Mucosa of descending colon (tissue), 3 donors: ENCODE results near the gene STAM2. TPM values are rescaled to one million over a fixed set of nuclear protein-coding genes. Genes with fewer than 3 reads are reported as not detected.
"Not testable (repeated sequence)": the region's sequence is repeated elsewhere in the genome, so short reads cannot be mapped to it uniquely, and the experiment has no call there.

Source experiments
- ATAC-seq: fragments of 200-7000 bp; cut with Tn5 transposase; one replicate; pipeline ENCODE4 v1.9.1; 2020; ENCODE audit warnings: mild to moderate bottlenecking, moderate library complexity
- DNase-seq, 3 donors: peaks; one replicate each; pipeline ENCODE4 v3.0.0-alpha.2; 2020
- H3K36me3 ChIP-seq: fragments of 200-600 bp; one replicate; pipeline ENCODE4 v1.8.0; 2021; ENCODE audit warnings: low read depth, mild to moderate bottlenecking
- H3K4me1 ChIP-seq: fragments of 200-600 bp; one replicate; pipeline ENCODE4 v1.8.0; 2021; ENCODE audit warnings: low read depth, mild to moderate bottlenecking
- H3K4me3 ChIP-seq: fragments of 200-600 bp; one replicate; pipeline ENCODE4 v1.8.0; 2021; ENCODE audit warnings: mild to moderate bottlenecking
- H3K9me3 ChIP-seq: fragments of 200-600 bp; one replicate; pipeline ENCODE4 v1.8.0; 2021; ENCODE audit warnings: mild to moderate bottlenecking
- intact Hi-C, 2 donors: fragments of 100-400 bp; cut with DNase I in 1 of 2; cut with micrococcal nuclease in 1 of 2; formaldehyde crosslinking; loops; one replicate each; pipeline versions ENCODE4 v1.11.0 to v1.11.1; 2022; cut with DNase I, micrococcal nuclease
- total RNA-seq, 3 donors: library from RNA; stranded (reverse); fragmentation: NEBNext Ultra II Directional in 2 of 3; extraction: Animal tissue kit (Norgen Biotek cat#: 25700) in 2 of 3; gene quantifications; one replicate each; pipeline versions ENCODE4 v1.2.1 to v1.2.4, GENCODE V29; 2021 to 2023
- TF ChIP-seq, protein P1 (sequence below): fragments of 200-600 bp; IDR thresholded peaks from one replicate; pipeline ENCODE4 v1.8.0; 2022; ENCODE audit warnings: antibody characterized with exemption, mild to moderate bottlenecking
- donor health status: DM: no; HTN: no; CAD: no; lungs with moderate emphysema.
- donor health status: DM: no; HTN: no; CAD: no.
- donor health status: DM: no; HTN: yes; CAD: no.

The STAM2 gene
- total RNA-seq, 3 donors from 2014 or later, result 38.8 to 45.8 (median 41.7) TPM

DNA sequence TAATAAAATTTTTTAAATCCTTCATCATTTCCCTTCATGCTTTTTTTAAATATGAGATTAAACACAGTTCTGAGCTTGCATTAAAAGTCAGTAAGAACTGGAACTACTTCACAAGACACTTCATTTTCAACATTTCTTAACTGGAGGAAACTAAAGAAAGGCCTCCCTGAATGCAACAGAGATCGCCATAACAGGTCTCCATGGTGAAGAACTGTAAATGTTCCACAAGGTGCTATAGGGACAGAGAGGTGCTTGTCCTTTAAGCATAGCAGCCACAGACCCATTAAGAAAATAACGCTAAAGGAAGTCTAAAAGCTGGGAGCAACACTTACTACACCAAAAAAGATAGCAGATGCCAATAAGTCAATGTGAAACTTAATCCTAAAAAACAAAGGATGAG is 8.5 kb downstream of the STAM2 start:
- no peak for DNase-seq

DNA sequence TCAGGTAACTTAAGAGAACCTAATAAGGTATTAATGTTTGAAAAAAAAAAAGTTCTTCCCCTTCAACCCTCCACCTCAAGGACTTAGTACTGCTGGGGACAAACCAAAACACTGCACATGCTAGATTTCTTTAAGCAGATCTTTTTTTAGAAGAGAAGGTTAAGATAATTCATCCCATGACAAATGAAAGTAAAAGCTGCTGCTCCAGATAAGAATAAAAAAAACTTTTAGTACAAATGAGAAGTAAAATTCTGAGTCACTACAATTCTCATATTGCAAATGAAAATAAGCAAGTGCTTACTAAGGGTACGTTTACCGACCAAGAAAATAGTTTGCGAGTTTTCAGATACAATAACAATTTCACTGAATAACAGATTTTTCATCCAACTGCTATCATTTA is 8.9 kb downstream of the STAM2 start:
- no peak for ATAC-seq
- DNase-seq, result no peak
- TF ChIP-seq, protein P1, sequence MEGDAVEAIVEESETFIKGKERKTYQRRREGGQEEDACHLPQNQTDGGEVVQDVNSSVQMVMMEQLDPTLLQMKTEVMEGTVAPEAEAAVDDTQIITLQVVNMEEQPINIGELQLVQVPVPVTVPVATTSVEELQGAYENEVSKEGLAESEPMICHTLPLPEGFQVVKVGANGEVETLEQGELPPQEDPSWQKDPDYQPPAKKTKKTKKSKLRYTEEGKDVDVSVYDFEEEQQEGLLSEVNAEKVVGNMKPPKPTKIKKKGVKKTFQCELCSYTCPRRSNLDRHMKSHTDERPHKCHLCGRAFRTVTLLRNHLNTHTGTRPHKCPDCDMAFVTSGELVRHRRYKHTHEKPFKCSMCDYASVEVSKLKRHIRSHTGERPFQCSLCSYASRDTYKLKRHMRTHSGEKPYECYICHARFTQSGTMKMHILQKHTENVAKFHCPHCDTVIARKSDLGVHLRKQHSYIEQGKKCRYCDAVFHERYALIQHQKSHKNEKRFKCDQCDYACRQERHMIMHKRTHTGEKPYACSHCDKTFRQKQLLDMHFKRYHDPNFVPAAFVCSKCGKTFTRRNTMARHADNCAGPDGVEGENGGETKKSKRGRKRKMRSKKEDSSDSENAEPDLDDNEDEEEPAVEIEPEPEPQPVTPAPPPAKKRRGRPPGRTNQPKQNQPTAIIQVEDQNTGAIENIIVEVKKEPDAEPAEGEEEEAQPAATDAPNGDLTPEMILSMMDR, result no peak
- no peaks in the 10 kb centered on the region for H3K9me3 ChIP-seq
- intact Hi-C loops, result no loop called here
- no peak overlapping the region for H3K4me3 ChIP-seq
- H3K4me1 ChIP-seq, result peaks cover 2% of the 10 kb centered on the region
- no peaks in the 10 kb centered on the region for H3K36me3 ChIP-seq

More for the DNA sequence above, 8.5 kb downstream of the STAM2 start:
- Histone ChIP-seq H3K4me1 (peaks cover 4% of the 10 kb centered on the region), H3K4me3 (no peak overlapping the region), H3K36me3 (no peaks in the 10 kb centered on the region), H3K9me3 (no peaks in the 10 kb centered on the region)
- intact Hi-C loops, result no loop called here
- ATAC-seq, result no peak
- TF ChIP-seq, protein P1, result no peak

DNA sequence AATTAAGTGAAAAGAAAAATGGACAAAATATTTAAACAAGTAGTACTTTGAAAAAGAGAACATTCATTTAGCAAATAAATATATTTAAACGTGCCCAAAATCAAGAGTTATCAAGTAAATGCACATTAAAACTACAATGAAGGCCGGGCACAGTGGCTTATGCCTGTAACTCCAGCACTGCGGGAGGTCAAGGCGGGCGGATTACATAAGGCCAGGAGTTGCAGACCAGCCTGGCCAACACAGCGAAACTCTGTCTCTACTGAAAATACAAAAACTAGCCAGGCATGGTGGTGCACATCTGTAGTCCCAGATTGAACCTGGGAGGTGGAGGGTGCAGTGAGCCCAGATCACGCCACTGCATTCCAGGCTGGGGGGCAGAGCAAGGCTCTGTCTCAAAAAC is 9.8 kb downstream of the STAM2 start:
- TF ChIP-seq, protein P1, result no peak
- DNase-seq (no peak), ATAC-seq (no peak)
- Histone ChIP-seq H3K4me3 (no peak overlapping the region), H3K9me3 (no peaks in the 10 kb centered on the region), H3K4me1 (no peaks in the 10 kb centered on the region), H3K36me3 (no peaks in the 10 kb centered on the region)
- intact Hi-C loops, result no loop called here

DNA sequence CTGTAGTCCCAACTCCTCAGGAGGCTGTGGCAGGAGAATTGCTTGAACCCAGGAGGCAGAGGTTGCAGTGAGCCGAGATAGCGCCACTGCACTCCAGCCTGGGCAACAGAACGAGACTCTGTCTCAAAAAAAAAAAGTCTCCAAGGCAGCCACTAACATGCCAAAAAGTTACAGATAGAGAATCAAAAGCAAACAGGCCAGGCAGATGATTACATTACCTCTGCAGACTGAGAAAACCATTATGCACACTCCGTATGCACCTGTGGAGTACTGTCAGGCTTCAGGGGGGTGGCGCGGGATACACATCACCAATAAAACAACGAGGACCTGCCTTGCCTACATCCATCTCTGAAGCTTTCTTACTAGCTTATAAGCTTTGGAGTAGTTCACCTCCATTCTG is 10.3 kb downstream of the STAM2 start:
- no peak for DNase-seq
- no peak overlapping the region for H3K4me3 ChIP-seq
- TF ChIP-seq, protein P1, result no peak
- intact Hi-C loops, result no loop called here
- ATAC-seq, result no peak
- H3K9me3 ChIP-seq, result no peaks in the 10 kb centered on the region
- H3K4me1 ChIP-seq, result no peaks in the 10 kb centered on the region
- H3K36me3 ChIP-seq, result no peaks in the 10 kb centered on the region

DNA sequence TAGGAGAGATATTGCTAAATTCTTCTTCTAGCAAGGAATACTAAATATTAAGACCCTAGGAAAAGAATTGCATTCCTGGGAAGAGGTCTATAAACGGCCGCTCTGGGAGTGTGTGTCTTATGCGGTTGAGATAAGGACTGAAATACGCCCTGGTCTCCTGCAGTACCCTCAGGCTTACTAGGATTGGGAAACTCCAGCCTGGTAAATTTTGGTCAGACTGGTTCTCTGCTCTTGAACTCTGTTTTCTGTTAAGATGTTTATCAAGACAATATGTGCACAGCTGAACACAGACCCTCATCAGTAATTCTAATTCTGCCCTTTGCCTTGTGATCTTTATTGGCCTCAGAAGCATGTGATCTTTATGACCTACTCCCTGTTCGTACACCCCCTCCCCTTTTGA is 11.9 kb downstream of the STAM2 start:
- H3K36me3 ChIP-seq, ATAC-seq, H3K9me3 ChIP-seq, H3K4me3 ChIP-seq, DNase-seq, H3K4me1 ChIP-seq, intact Hi-C loops: not testable (repeated sequence)

DNA sequence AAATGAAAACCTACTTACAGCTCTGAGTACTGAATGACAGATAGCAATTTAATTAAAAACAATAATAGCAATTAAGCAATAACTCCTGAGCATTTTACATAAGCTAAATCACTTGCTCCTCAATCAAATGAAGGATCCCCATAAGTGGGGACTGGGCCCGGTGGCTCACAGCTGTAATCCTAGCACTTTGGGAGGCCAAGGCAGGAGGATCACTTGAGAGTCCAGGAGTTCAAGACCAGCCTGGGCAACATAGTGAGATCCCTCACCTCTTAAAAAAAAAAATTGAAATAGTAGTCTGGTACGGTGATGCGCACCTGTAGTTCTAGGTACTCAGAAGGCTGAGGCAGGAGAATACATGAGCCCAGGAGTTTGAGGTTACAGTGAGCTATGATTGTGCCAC is 13.4 kb downstream of the STAM2 start:
- intact Hi-C loops, result no loop called here
- Histone ChIP-seq H3K9me3 (peaks cover 6% of the 10 kb centered on the region), H3K4me1 (no peaks in the 10 kb centered on the region), H3K4me3 (no peak overlapping the region), H3K36me3 (no peaks in the 10 kb centered on the region)
- ATAC-seq (no peak), DNase-seq (no peak)
- TF ChIP-seq, protein P1, result no peak
